SK-N-SH (cell line): Measurements from ENCODE around the gene CDK14. TPM values are rescaled to one million over a fixed set of nuclear protein-coding genes. Genes with fewer than 3 reads are reported as not detected.
A peak's percentile ranks its signal among the peaks of the same experiment; 100 is the strongest.

ENCODE experiments used
- CTCF ChIA-PET: fragments of 300-600, 350-600 bp; formaldehyde crosslinking; extraction: SDS; loops from one replicate; lab custom pipeline; 2021; lab: Yijun Ruan, JAX
- POLR2A ChIA-PET: fragments of 350-600 bp; sonication (Branson Sonifier 250); formaldehyde crosslinking; extraction: SDS; loops from one replicate; lab custom pipeline; 2020; ENCODE audit warnings: antibody characterized with exemption, inconsistent platforms; lab: Yijun Ruan, JAX
- DNase-seq: peaks from one replicate; pipeline ENCODE4 v3.0.0; 2012
- H2AFZ ChIP-seq: fragments of 200-600 bp; sonication (generic); 2 replicates; pipeline ENCODE4 v1.8.1; 2016; ENCODE audit warnings: antibody characterized with exemption, mild to moderate bottlenecking, low read depth
- H3F3A ChIP-seq: fragments of 200-600 bp; sonication (generic); replicated peaks from 2 replicates; pipeline ENCODE3; 2016; ENCODE audit warnings: antibody characterized with exemption, mild to moderate bottlenecking; ENCODE audit not compliant: insufficient read depth
- H3K27ac ChIP-seq, 2 experiments: fragments of 200-500 bp in 1 of 2; fragments of 200-600 bp in 1 of 2; sonication (Bioruptor generic) in 1 of 2; sonication (generic), shearing (Covaris generic) in 1 of 2; 2 replicates each; pipeline versions ENCODE4 v1.5.1 to v1.6.1; 2014 to 2016; ENCODE audit warnings: low read depth in 2 of 2, inconsistent platforms in 1 of 2, low read length in 1 of 2, mild to moderate bottlenecking in 1 of 2, mixed read lengths in 1 of 2
- H3K27me3 ChIP-seq: fragments of 200-600 bp; sonication (generic), shearing (Covaris generic); 2 replicates; pipeline ENCODE4 v1.6.1; 2016; ENCODE audit warnings: mixed run types; ENCODE audit not compliant: insufficient read depth
- H3K36me3 ChIP-seq, 2 experiments: fragments of 200-500 bp in 1 of 2; fragments of 200-600 bp in 1 of 2; sonication (Bioruptor generic) in 1 of 2; sonication (generic) in 1 of 2; replicated peaks in 1 of 2; 2 replicates each; pipeline versions ENCODE3 to v1.5.1; 2014 to 2016; ENCODE audit warnings: low read length in 1 of 2, mild to moderate bottlenecking in 1 of 2; ENCODE audit not compliant: insufficient read depth in 2 of 2, control insufficient read depth in 1 of 2
- H3K4me1 ChIP-seq, 2 experiments: fragments of 200-500 bp in 1 of 2; fragments of 200-600 bp in 1 of 2; sonication (Bioruptor generic) in 1 of 2; sonication (generic), shearing (Covaris generic) in 1 of 2; 2 replicates each; pipeline versions ENCODE4 v1.5.1 to v1.6.1; 2014 to 2016; ENCODE audit warnings: low read depth in 1 of 2, low read length in 1 of 2, mixed run types in 1 of 2; ENCODE audit not compliant: insufficient read depth in 2 of 2, control insufficient read depth in 1 of 2
- H3K4me2 ChIP-seq: fragments of 200-600 bp; sonication (generic), shearing (Covaris generic); 2 replicates; pipeline ENCODE4 v1.6.1; 2017; ENCODE audit warnings: mixed run types
- H3K4me3 ChIP-seq, 2 experiments: fragments of 200-500 bp in 1 of 2; fragments of 200-600 bp in 1 of 2; sonication (Bioruptor generic) in 1 of 2; sonication (generic), shearing (Covaris generic) in 1 of 2; 2 replicates each; pipeline versions ENCODE4 v1.5.1 to v1.8.1; 2014 to 2016; ENCODE audit warnings: low read depth in 2 of 2, inconsistent platforms in 1 of 2, low read length in 1 of 2, mild to moderate bottlenecking in 1 of 2, mixed read lengths in 1 of 2, moderate library complexity in 1 of 2
- H3K79me2 ChIP-seq: fragments of 200-600 bp; sonication (generic); 2 replicates; pipeline ENCODE4 v1.8.1; 2017; ENCODE audit warnings: mild to moderate bottlenecking; ENCODE audit not compliant: insufficient read depth
- H3K9ac ChIP-seq: fragments of 200-600 bp; sonication (generic); 2 replicates; pipeline ENCODE4 v1.6.1; 2017; ENCODE audit warnings: mixed run types
- H3K9me2 ChIP-seq: fragments of 200-600 bp; sonication (generic); 2 replicates; pipeline ENCODE4 v1.6.1; 2017; ENCODE audit warnings: mixed run types
- H3K9me3 ChIP-seq: fragments of 200-600 bp; sonication (generic); 2 replicates; pipeline ENCODE4 v1.6.1; 2017; ENCODE audit warnings: mixed run types, mild to moderate bottlenecking, moderate library complexity
- H4K20me1 ChIP-seq: fragments of 200-600 bp; sonication (generic); 2 replicates; pipeline ENCODE4 v1.6.1; 2017; ENCODE audit warnings: mild to moderate bottlenecking, mixed run types; ENCODE audit not compliant: insufficient read depth
- CHD2 ChIP-seq: fragments of 150-350 bp; IDR thresholded peaks from 2 replicates; pipeline ENCODE4 v1.6.1; 2018; ENCODE audit warnings: low read length; ENCODE audit not compliant: partially characterized antibody
- IRF3 ChIP-seq: fragments of 150-350 bp; IDR thresholded peaks from 2 replicates; pipeline ENCODE4 v1.6.1; 2016; ENCODE audit warnings: mild to moderate bottlenecking, low read depth, low read length
- NRF1 ChIP-seq: IDR thresholded peaks from 2 replicates; pipeline ENCODE4 v1.6.1; 2012; ENCODE audit warnings: low read depth, mild to moderate bottlenecking, low read length
- RCOR1 ChIP-seq: fragments of 150-350 bp; IDR thresholded peaks from 2 replicates; pipeline ENCODE4 v1.6.1; 2017; ENCODE audit warnings: antibody characterized with exemption, low read length
- SMC3 ChIP-seq: IDR thresholded peaks from 2 replicates; pipeline ENCODE4 v1.6.1; 2012; ENCODE audit warnings: low read depth, low read length, improper control_type of control experiment
- TCF12 ChIP-seq: IDR thresholded peaks from 2 replicates; pipeline ENCODE4 v1.4.0; 2012
- TEAD4 ChIP-seq: IDR thresholded peaks from 2 replicates; pipeline ENCODE4 v1.4.0; 2012; ENCODE audit warnings: mild to moderate bottlenecking, borderline replicate concordance; ENCODE audit not compliant: insufficient read depth
- USF1 ChIP-seq: IDR thresholded peaks from 2 replicates; pipeline ENCODE4 v1.4.0; 2012; ENCODE audit warnings: low read depth, borderline replicate concordance
- YY1 ChIP-seq: IDR thresholded peaks from 2 replicates; pipeline ENCODE4 v1.4.0; 2012; ENCODE audit warnings: low read depth, mild to moderate bottlenecking
- WGBS: methylation state at CpG from one replicate; pipeline ENCODE4 v1.1.6; 2017; ENCODE audit warnings: low lambda C conversion rate; 5-methylcytosine and 5-hydroxymethylcytosine counted together
- polyA plus RNA-seq, 3 experiments: library from polyadenylated mRNA; depleted of rRNA; stranded (reverse); fragments of >200 nt; gene quantifications; 2 replicates each; pipeline ENCODE4 v1.2.3, GENCODE V29; 2012

The CDK14 gene
- polyA plus RNA-seq, 1 of the 3 experiments (the other 2 are of a cell fraction) = 13.9 TPM

DNA sequence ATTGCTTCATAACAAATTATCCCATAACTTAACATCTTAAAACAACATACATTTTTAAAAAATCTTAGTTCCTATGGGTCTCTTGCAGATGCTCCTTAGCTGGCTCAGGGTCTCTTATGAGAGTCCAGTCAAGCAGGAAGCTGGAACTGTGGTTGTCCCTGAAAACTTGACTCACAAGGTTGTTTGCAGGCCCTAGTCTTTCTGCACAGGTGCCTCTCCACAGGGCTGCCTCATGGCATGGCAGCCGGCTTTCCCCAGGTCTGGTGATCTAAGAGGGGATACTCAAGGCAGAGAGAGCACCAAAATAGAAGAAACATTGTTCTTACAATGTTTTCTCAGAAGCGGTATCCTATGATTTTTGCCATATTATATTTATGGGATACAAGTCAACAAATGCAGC lies 127.1 kb downstream of the CDK14 start (continued):
- no peak for TF ChIP-seq SMC3

DNA sequence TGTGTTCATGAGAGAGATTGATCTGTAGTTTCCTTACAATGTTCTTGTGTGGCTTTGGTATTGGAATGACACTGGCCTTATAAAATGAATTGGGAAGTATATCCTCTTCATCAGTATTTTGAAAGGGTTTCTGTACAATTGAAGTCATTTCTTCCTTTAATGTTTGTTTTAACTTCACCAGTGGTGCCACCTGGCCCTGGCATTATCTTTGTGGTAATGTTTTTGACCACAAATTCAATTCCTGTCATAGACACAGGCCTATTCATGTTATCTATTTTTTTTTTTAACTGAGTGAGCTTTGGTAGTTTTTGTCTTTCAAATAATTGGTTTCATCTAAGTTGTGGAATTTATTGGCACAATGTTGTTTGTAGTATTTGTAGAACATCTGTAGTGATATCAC lies 127.7 kb downstream of the CDK14 start:
- CTCF ChIA-PET = interaction anchor here (1.1 to 1.4 kb wide), 4 partner anchors 10 to 268 kb away, joined by 3 to 5 read pairs (median 3); no protein-coding TSS in a partner anchor
- peaks cover 6% of the 10 kb centered on the region; the same call in 1 of the 2 replicates for H3K9me3 ChIP-seq
- H3K4me2 ChIP-seq = no peak overlapping the region
- POLR2A ChIA-PET = no interaction called here
- H3K27me3 ChIP-seq = no peaks in the 10 kb centered on the region
- H3K4me1 ChIP-seq = peaks cover 3 to 37% of the 10 kb centered on the region in 2 experiments; a peak in 3 of 4 replicates
- H3K27ac ChIP-seq = no peak overlapping the region
- peaks cover 0 to 19% of the 10 kb centered on the region in 2 experiments for H3K36me3 ChIP-seq
- H3K9me2 ChIP-seq = no peaks in the 10 kb centered on the region
- peaks cover 13% of the 10 kb centered on the region for H3F3A ChIP-seq
- H3K9ac ChIP-seq = no peak overlapping the region
- peaks cover 28% of the 10 kb centered on the region for H4K20me1 ChIP-seq
- H3K79me2 ChIP-seq = peaks cover 79% of the 10 kb centered on the region
- TF ChIP-seq TCF12 (peak; percentile 63), USF1 (no peak)
- H2AFZ ChIP-seq = no peak overlapping the region
- DNase-seq = no peak
- H3K4me3 ChIP-seq = no peak overlapping the region

- Histone ChIP-seq H3K9me3 (peaks cover 8% of the 10 kb centered on the region; the same call in 1 of the 2 replicates), H3K27me3 (no peaks in the 10 kb centered on the region), H4K20me1 (peaks cover 23% of the 10 kb centered on the region), H3K9ac (no peak overlapping the region), H3K4me3 (no peak overlapping the region), H3K27ac (no peak overlapping the region), H3K9me2 (no peaks in the 10 kb centered on the region), H3K4me1 (peaks cover under 1 to 35% of the 10 kb centered on the region in 2 experiments; a peak in 3 of 4 replicates), H3K36me3 (peaks cover 0 to 32% of the 10 kb centered on the region in 2 experiments), H3K79me2 (peaks cover 86% of the 10 kb centered on the region), H2AFZ (no peak overlapping the region), H3K4me2 (no peak overlapping the region), H3F3A (peaks cover 13% of the 10 kb centered on the region)
- 84% methylated on average over 2 of the region's 2 CpGs for WGBS
- no peak for DNase-seq
- ChIA-PET CTCF (interaction anchor here (0.9 to 2.3 kb wide), 3 partner anchors 12 to 24 kb away, joined by 3 to 10 read pairs (median 5); no protein-coding TSS in a partner anchor), POLR2A (no interaction called here)
- TF ChIP-seq CHD2 (no peak), IRF3 (no peak), TCF12 (no peak), RCOR1 (no peak), TEAD4 (no peak), NRF1 (no peak), YY1 (no peak)
Measured at GRCh38 chr7:90726120-90726519, 130.0 kb downstream of the CDK14 start.
